ENCODE data around the gene APOH. TPM values are rescaled to one million over a fixed set of nuclear protein-coding genes. Genes with fewer than 3 reads are reported as not detected.
A peak's percentile ranks its signal among the peaks of the same experiment; 100 is the strongest.
"Not testable (repeated sequence)": the region's sequence is repeated elsewhere in the genome, so short reads cannot be mapped to it uniquely, and the experiment has no call there.

Gene APOH
- total RNA-seq, 1 donor from 2014 or later: not detected

- DNase-seq (ENCODE audit: low read depth): no peak
- TF ChIP-seq CTCF (IDR thresholded peaks at IDR 0.05; ENCODE audit: insufficient read depth, low read length, poor library complexity, severe bottlenecking): no peak
- H3K36me3 ChIP-seq (ENCODE audit: control insufficient read depth, insufficient read depth, low read length): no peaks in the 10 kb centered on the region
- no peaks in the 10 kb centered on the region for H3K27me3 ChIP-seq (ENCODE audit: control insufficient read depth, insufficient read depth, low read length)
- no peak overlapping the region for H3K4me3 ChIP-seq (ENCODE audit: low read depth, low read length)
Observed at GRCh38 chr17:66262767-66263166, 33.6 kb upstream of the APOH start.

- Histone ChIP-seq H3K36me3 (ENCODE audit: control insufficient read depth, insufficient read depth, low read length) (no peaks in the 10 kb centered on the region), H3K27me3 (ENCODE audit: control insufficient read depth, insufficient read depth, low read length) (no peaks in the 10 kb centered on the region), H3K4me3 (ENCODE audit: low read depth, low read length) (no peak overlapping the region)
- DNase-seq (ENCODE audit: low read depth): no peak
- no peak for TF ChIP-seq CTCF (IDR thresholded peaks at IDR 0.05; ENCODE audit: insufficient read depth, low read length, poor library complexity, severe bottlenecking)
Observed at GRCh38 chr17:66260688-66261087, 31.5 kb upstream of the APOH start.

- no peak for DNase-seq (ENCODE audit: low read depth)
- no peak for TF ChIP-seq CTCF (IDR thresholded peaks at IDR 0.05; ENCODE audit: insufficient read depth, low read length, poor library complexity, severe bottlenecking)
- Histone ChIP-seq H3K4me3 (ENCODE audit: low read depth, low read length) (no peak overlapping the region), H3K36me3 (ENCODE audit: control insufficient read depth, insufficient read depth, low read length) (no peaks in the 10 kb centered on the region), H3K27me3 (ENCODE audit: control insufficient read depth, insufficient read depth, low read length) (no peaks in the 10 kb centered on the region)
Observed at GRCh38 chr17:66260275-66260674, 31.1 kb upstream of the APOH start.

- H3K4me3 ChIP-seq (ENCODE audit: low read depth, low read length): no peak overlapping the region
- DNase-seq (ENCODE audit: low read depth): no peak
- no peaks in the 10 kb centered on the region for H3K27me3 ChIP-seq (ENCODE audit: control insufficient read depth, insufficient read depth, low read length)
- TF ChIP-seq CTCF (IDR thresholded peaks at IDR 0.05; ENCODE audit: insufficient read depth, low read length, poor library complexity, severe bottlenecking): no peak
- no peaks in the 10 kb centered on the region for H3K36me3 ChIP-seq (ENCODE audit: control insufficient read depth, insufficient read depth, low read length)
Observed at GRCh38 chr17:66255527-66255971, 26.3 kb upstream of the APOH start.

GRCh38 chr17:66255112-66255511 is 25.9 kb upstream of the APOH start:
- peak; percentile 67 for TF ChIP-seq CTCF (IDR thresholded peaks at IDR 0.05; ENCODE audit: insufficient read depth, low read length, poor library complexity, severe bottlenecking)
- peak; percentile 49 for DNase-seq (ENCODE audit: low read depth)

GRCh38 chr17:66253458-66253857 is 24.2 kb upstream of the APOH start:
- not testable (repeated sequence) for H3K27me3 ChIP-seq (ENCODE audit: control insufficient read depth, insufficient read depth, low read length); H3K36me3 ChIP-seq (ENCODE audit: control insufficient read depth, insufficient read depth, low read length); DNase-seq (ENCODE audit: low read depth); H3K4me3 ChIP-seq (ENCODE audit: low read depth, low read length)

More at GRCh38 chr17:66255112-66255511, 25.9 kb upstream of the APOH start:
- Histone ChIP-seq H3K36me3 (ENCODE audit: control insufficient read depth, insufficient read depth, low read length) (no peaks in the 10 kb centered on the region), H3K27me3 (ENCODE audit: control insufficient read depth, insufficient read depth, low read length) (no peaks in the 10 kb centered on the region), H3K4me3 (ENCODE audit: low read depth, low read length) (no peak overlapping the region)

Measured in kidney epithelial cell (primary cell).